Measurements from ENCODE around the gene CIDEC. TPM values are rescaled to one million over a fixed set of nuclear protein-coding genes. Genes with fewer than 3 reads are reported as not detected.
A peak's percentile ranks its signal among the peaks of the same experiment; 100 is the strongest.

Gene CIDEC
- total and polyA plus RNA-seq, 9 of the 15 experiments (the other 6 are each of a cell fraction or from before 2014, with no cell fraction given), result not detected

GRCh38 chr3:9890249-9891071, 10.4 kb upstream of the CIDEC start, which contains the start of gene JAGN1 (continued):
- TF ChIP-seq CTCFL (IDR thresholded peaks at IDR 0.05; ENCODE audit: borderline replicate concordance, insufficient read depth, low read depth, low read length, poor library complexity, severe bottlenecking), result no peak
- TF ChIP-seq ELF4 (CRISPR knock-in tag; IDR thresholded peaks at IDR 0.05), result 0 out of 2 replicates have a peak, but pooled peaks have one; percentile 16
- TF ChIP-seq POLR2B (IDR thresholded peaks at IDR 0.05; ENCODE audit: low read depth, partially characterized antibody), result peak; percentile 96
- TF ChIP-seq MXI1 (IDR thresholded peaks at IDR 0.05; ENCODE audit: low read depth, low read length), result no peak; the same call in 1 of the 2 replicates
- no peak for TF ChIP-seq SREBF1 (IDR thresholded peaks at IDR 0.05; ENCODE audit: borderline replicate concordance, low read depth, low read length)
- no peak for TF ChIP-seq U2AF2 (optimal IDR thresholded peaks at IDR 0.05; ENCODE audit: low read depth, low read length)
- TF ChIP-seq SMARCE1 (IDR thresholded peaks at IDR 0.05), result no peak
- TF ChIP-seq CTBP1 (IDR thresholded peaks at IDR 0.05; ENCODE audit: borderline replicate concordance), result peak; percentile 50; the same call in 1 of the 2 replicates
- TF ChIP-seq MYBL2 (IDR thresholded peaks at IDR 0.05; ENCODE audit: low read depth), result no peak
- TF ChIP-seq MYBL2 (CRISPR knock-in tag; IDR thresholded peaks at IDR 0.05; ENCODE audit: borderline replicate concordance), result no peak
- peak; percentile 29 for TF ChIP-seq NEUROD1 (IDR thresholded peaks at IDR 0.05; ENCODE audit: borderline replicate concordance, low read depth, low read length, partially characterized antibody)
- no peak for TF ChIP-seq FOS (IDR thresholded peaks at IDR 0.05; ENCODE audit: extremely low read depth, insufficient read length)
- no peak for TF ChIP-seq CBX3 (IDR thresholded peaks at IDR 0.05; ENCODE audit: borderline replicate concordance in 1 of 2, low read length in 2 of 2)
- no peak for TF ChIP-seq ZNF140 (CRISPR knock-in tag; IDR thresholded peaks at IDR 0.05)
- TF ChIP-seq HDAC8 (tag; IDR thresholded peaks at IDR 0.05), result no peak
- TF ChIP-seq ZFPM2 (CRISPR knock-in tag; IDR thresholded peaks at IDR 0.05), result no peak
- TF ChIP-seq NFYB (IDR thresholded peaks at IDR 0.05; ENCODE audit: extremely low read depth, insufficient read length), result no peak
- TF ChIP-seq THRAP3 (IDR thresholded peaks at IDR 0.05; ENCODE audit: borderline replicate concordance), result no peak
- peak; percentile 88 to 90 for TF ChIP-seq NRF1 (conservative IDR thresholded peaks at IDR 0.05 in 1 of 2, IDR thresholded peaks at IDR 0.05 in 1 of 2)
- no peak for TF ChIP-seq ESRRB (CRISPR knock-in tag; IDR thresholded peaks at IDR 0.05; ENCODE audit: borderline replicate concordance)
- TF ChIP-seq RCOR1 (IDR thresholded peaks at IDR 0.05; ENCODE audit: borderline replicate concordance in 1 of 2, low read depth in 2 of 2, low read length in 2 of 2), result 0 out of 4 replicates have a peak, but pooled peaks of 1 of the 2 experiments have one; percentile 12
- TF ChIP-seq GABPB1 (CRISPR knock-in tag; IDR thresholded peaks at IDR 0.05), result peak; percentile 97
- TF ChIP-seq VEZF1 (CRISPR knock-in tag; IDR thresholded peaks at IDR 0.05), result peak; percentile 98
- peak; percentile 48; the same call in 1 of the 2 replicates for TF ChIP-seq LCOR (CRISPR knock-in tag; IDR thresholded peaks at IDR 0.05)
- TF ChIP-seq GTF2A2 (tag; IDR thresholded peaks at IDR 0.05), result peak; percentile 63
- peak; percentile 51 for TF ChIP-seq FUS (optimal IDR thresholded peaks at IDR 0.05; ENCODE audit: low read depth, low read length)
